Fibroblast of mammary gland (primary cell): ENCODE results near the gene PPFIBP1.

Source experiments
- DNase-seq: peaks from one replicate; pipeline ENCODE4 v3.0.0-alpha.2; 2010; ENCODE audit warnings: low read depth
- H3K4me3 ChIP-seq: 2 replicates; pipeline ENCODE4 v1.5.1; 2011; ENCODE audit warnings: low read depth, mild to moderate bottlenecking, low read length, moderate library complexity; ENCODE audit not compliant: control insufficient read depth
- TF ChIP-seq, protein P1 (sequence below): conservative IDR thresholded peaks from 2 replicates; pipeline ENCODE4 v1.5.1; 2011; ENCODE audit warnings: low read depth, low read length, inconsistent platforms; ENCODE audit not compliant: control insufficient read depth, insufficient read depth

Gene PPFIBP1

DNA sequence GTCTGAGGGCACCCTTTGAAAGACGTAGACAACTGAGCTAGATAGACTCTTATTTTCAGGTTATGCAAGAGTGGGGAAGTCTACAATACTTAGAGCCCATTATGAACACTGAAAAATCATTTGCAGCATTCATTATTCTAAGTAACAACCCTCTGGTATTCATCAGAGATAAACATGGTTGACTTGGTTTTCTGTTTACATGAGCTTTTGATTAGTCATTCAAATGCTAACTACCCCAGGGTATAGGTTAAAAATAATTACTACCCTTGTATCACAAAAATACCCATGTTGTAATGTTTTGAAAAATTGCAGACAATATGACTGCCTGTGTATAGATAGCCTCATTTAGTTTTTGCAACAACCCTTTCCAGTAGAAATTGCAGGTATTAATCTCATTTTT lies 78.5 kb downstream of the PPFIBP1 start:
- TF ChIP-seq, protein P1, sequence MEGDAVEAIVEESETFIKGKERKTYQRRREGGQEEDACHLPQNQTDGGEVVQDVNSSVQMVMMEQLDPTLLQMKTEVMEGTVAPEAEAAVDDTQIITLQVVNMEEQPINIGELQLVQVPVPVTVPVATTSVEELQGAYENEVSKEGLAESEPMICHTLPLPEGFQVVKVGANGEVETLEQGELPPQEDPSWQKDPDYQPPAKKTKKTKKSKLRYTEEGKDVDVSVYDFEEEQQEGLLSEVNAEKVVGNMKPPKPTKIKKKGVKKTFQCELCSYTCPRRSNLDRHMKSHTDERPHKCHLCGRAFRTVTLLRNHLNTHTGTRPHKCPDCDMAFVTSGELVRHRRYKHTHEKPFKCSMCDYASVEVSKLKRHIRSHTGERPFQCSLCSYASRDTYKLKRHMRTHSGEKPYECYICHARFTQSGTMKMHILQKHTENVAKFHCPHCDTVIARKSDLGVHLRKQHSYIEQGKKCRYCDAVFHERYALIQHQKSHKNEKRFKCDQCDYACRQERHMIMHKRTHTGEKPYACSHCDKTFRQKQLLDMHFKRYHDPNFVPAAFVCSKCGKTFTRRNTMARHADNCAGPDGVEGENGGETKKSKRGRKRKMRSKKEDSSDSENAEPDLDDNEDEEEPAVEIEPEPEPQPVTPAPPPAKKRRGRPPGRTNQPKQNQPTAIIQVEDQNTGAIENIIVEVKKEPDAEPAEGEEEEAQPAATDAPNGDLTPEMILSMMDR, result no peak
- no peak for DNase-seq

DNA sequence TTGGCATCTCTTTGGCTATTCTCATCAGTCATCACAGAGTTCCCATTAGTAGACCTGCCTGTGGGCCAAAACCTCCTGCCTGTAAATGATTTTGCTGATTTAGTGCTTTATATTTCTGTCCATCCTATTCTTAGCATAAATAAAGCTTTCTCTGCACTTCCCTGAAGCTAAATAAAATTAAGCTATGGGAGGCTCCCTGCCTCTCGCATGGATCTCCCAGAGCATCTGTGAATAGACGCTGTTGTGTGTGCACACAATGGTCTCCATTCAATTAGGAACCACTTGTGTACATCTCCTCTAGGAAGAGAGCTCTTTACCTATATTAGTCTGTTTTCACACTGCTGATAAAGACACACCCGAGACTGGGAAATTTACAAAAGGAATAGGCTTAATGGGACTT lies 80.4 kb downstream of the PPFIBP1 start:
- H3K4me3 ChIP-seq, result no peak overlapping the region
- TF ChIP-seq, protein P1, result no peak
- no peak for DNase-seq

More for the DNA sequence above, 78.5 kb downstream of the PPFIBP1 start:
- no peak overlapping the region for H3K4me3 ChIP-seq

DNA sequence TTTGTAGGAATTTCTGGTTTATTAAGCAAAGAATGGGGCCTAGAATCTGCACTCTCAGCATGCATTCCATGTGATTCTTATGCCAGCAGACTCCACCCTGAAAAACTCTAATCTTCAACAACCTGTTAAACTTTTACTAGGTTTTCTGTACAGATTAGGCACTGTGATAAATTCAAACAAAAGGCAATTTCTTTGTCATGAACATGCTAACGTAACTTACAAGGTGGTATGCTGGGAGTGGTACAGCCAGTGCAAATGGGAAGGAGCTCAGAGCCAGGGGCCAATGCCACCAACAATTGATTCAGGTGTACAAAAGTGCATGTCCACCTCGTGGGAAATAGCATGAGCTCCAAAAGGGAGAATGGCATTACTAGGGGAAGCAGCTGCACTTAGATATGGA lies 83.0 kb downstream of the PPFIBP1 start:
- H3K4me3 ChIP-seq, result no peak overlapping the region
- TF ChIP-seq, protein P1, result no peak
- no peak for DNase-seq

DNA sequence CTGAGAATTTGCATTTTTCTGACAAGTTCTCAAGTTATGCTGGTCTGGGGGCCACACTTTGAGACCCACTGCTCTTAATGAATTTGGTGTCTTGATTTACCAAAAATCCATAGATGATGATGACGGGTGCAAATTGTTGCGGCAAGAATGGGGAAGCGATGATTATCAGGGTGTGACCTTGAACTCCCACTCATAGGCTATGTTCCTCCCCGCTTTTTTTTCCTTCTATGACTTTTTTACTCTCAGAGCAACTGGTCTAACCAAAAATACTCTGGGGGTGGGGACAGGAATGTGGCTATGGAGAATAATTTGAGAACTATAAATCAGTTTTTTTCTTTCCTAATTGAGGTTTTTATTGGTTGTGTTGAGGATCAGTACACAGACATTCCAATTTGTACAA lies 83.6 kb downstream of the PPFIBP1 start:
- TF ChIP-seq, protein P1, result no peak
- DNase-seq, result no peak
- H3K4me3 ChIP-seq, result no peak overlapping the region

DNA sequence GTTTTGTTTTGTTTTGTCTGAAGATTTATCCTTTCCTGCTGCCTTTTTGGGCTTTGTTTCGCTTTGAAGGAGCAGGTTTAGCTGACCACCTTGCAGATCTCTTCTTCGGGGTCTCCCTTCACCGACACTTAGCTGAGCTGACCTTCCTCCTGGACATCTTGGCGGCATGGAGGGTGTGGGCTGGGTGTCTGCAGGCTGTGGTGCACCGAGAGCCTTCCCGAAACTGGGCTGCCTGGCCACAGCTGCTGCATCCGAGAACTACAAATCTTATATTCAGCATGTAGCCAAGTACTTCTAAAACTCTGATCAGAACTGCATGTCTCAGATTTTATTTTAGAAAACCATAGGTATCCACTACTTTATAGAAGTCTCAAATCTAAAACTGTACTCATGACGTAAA lies 84.9 kb downstream of the PPFIBP1 start:
- no peak for DNase-seq

DNA sequence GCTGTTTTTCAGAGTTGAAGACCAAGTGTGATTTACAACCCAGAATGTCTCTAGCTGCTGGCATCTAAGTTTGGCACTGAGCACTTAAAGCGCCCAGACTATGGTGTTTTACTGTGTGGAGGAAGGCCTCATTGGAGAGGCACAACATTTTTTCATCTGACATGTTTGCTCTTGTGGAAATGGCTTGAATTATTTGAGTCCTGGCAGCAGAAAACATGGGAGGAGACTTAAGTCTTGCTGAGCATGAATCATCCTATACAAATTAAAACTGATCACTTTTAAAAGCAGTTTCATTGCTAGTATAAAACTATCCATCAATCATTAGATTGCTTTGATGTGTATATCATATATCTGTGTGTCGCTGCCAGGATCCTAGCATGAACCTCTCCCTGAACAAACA lies 86.4 kb downstream of the PPFIBP1 start:
- DNase-seq, result peak; percentile 79
- TF ChIP-seq, protein P1, result no peak

More for the DNA sequence above, 84.9 kb downstream of the PPFIBP1 start:
- no peak overlapping the region for H3K4me3 ChIP-seq
- TF ChIP-seq, protein P1, result no peak

DNA sequence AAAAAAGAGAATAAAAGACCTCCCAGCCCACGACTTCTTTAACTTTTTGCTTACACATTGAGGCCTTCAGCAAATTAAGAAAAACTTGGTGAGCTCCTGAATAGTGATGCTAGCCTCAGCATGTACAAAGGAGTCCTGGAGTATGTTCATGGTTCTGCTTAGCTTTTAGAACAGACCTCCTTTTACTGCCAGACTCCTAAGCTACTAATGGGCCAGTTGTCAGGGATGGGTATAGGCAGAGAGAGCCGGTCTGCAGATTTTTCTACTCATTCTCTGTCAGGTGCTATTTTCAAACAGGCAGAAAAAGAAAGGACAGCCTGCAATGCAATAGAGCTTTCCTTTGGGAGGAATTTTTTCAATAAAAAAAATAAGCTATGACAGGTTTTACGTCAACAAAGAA lies 90.4 kb downstream of the PPFIBP1 start:
- DNase-seq, result no peak
- TF ChIP-seq, protein P1, result no peak
- no peak overlapping the region for H3K4me3 ChIP-seq

More for the DNA sequence above, 86.4 kb downstream of the PPFIBP1 start:
- H3K4me3 ChIP-seq, result no peak overlapping the region
